GM11168 (cell line): ENCODE data around the gene CPNE4.

ENCODE experiments used
- in situ Hi-C: fragments of 300-500 bp; cut with MboI; formaldehyde crosslinking; loops from one replicate; pipeline ENCODE4 v1.12.0; 2022; ENCODE audit warnings: low sequenced_read_pairs; ENCODE audit not compliant: unreplicated experiment

Gene CPNE4

DNA sequence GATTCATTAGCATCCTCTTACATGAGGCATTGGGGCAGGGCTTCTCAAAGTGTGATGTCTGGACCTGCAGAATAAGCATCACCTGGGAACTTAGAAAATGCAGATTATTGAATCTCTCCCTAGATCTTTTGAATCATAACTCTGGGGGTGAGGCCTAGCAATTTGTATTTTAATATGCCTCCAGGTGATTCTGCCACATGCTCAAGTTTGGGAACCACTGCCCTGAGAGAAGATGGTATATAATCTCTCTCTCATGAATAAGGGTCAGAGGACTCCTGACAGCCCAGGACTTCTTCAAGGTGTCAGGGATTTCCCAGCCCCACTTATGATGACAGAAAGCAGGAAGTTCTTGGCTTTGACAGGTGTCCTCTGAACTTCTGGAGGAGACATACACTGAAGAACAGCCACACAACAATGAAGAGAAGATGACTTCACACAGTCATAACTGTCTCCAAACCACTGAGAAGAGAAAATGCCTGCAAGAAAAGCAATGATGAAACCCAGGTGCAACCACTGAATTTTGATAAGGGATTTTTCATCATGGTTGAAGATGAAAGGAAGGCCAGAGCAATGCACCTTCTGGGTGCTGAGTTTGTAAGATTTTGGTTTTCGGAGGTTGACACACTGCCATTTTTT lies 320.1 kb downstream of the CPNE4 start:
- in situ Hi-C loops: no loop called here

- in situ Hi-C loops: no loop called here
Measured at GRCh38 chr3:131713416-131714123, 321.2 kb downstream of the CPNE4 start.

DNA sequence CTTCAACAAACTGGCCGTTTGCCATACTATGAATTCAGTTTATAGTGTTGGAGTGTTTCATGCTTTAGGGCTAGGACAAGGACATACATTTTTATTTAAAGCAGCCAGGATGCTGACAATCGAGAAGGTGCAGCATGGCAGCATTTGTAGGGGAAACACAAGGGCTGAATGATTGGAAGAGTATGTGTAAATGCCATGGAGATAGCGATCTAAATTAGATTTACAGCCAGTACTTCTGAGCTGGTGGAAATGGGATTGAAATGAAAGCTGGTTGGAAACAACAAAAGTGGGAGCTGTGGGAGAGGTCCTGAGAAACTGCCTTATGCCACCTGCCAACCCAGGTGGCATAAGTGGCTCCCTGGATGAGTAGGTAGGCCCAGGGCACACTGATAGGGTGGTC lies 322.2 kb downstream of the CPNE4 start:
- in situ Hi-C loops: no loop called here

DNA sequence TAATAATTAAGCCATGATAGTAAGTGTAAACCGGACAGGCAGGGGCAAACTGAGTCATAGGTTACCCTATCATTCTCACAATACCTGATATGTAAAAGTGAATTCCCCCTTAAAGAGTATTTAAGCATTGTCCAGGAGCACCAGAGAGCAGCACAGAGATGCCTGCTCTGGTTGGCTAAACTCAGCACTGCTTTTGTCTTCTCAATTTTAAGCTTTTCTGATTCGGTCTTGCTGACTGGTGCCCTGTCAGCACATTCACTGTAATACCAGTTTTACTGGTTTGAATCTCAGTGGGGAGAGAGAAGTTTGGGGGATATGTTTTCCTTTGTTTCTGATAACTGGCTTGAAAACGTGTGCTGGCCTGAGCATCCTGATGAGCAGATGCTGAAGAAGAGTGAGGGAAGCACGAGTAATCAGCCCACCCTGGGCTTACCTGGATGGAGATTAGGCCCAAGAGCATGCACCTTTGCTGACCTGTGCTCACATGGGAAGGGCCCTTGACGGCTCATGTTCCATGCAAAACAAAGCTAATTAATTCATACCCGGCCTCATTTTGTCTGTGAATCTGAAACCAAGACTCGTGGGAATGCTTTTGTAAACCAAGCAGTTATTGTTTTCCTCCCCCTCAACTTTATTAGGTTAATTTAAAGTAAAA lies 323.6 kb downstream of the CPNE4 start:
- in situ Hi-C loops: no loop called here

DNA sequence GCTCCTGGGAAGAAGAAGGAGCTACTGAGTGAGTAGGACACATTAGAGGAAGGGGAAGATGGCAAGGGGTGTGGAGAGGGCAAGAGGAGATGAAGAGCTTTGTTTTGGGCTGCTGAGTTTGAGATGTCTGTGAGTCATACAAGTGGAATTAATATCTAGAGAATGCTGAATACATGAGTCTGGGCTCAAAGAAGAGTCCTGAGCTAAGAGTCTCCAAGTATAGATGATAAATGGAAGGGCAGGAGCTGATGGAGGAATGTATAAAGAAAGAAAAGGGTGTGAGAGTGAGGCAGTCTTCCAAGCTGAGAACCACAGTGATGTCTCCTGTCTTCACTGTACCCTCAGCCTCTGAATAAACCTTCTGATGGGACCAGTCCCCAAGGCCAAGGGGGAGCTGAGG lies 326.6 kb downstream of the CPNE4 start:
- in situ Hi-C loops: no loop called here

DNA sequence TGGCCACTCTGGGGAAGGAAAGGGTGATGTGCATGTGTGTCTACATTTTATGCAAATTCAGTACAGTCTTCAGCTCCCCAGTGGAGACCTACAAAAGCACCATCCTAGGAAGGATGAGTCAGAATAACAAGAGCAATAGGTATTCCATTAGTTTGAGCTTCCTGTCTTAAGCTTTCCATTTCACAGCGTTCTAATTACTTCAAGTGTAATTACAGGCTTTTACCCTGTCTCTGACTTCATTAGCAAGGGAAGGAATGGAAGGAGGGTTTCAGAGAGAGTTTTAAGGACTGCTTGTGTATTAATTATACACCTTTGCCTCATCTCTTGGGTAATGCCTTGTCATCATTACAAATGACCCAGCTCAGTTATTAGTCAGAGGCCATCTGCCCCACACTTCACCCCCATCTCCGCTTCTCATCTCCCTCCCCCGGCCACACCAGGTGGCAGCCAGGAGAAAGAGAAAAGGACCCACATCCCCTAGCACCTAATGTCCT lies 329.2 kb downstream of the CPNE4 start:
- in situ Hi-C loops: no loop called here

DNA sequence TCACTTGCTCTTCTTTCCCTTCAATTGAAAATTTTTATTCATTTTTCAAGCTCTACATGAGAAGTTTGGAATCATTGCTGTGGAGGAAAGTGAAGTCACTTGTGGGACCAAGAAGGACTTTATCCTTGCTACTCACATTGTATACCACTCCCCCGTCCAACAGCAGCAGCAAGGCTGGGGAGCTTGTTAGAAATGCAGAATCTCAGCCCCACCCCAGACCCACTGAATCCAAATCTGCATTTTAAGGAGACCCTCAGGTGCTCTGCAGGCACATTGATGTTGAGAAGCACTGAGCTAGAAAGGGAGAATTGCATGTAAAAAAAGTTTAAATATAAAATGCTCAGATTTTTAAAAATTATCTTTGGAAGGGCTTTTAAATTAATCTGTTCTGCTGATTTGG lies 329.7 kb downstream of the CPNE4 start:
- in situ Hi-C loops: no loop called here

DNA sequence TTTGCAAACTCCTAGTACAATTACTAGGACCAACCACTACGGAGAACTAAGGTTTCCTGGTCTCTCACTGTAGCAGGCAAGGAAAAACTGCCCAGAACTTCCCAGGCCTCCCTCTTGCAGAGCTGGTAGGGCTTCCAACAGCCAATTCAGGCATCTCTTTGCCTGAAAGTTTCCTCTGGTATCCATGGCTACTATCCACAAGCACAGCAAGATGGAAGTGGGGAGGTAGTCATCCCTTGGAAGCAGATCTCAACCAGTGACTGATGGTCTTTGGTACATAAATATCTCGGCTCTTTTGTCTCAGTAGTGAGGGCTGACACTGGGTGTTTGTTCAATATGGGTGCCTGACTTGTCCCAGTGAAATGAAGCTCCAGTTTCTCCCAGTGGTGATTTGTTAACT lies 330.7 kb downstream of the CPNE4 start:
- in situ Hi-C loops: no loop called here

- in situ Hi-C loops: no loop called here
Measured at GRCh38 chr3:131702146-131702545, 332.7 kb downstream of the CPNE4 start.

GRCh38 chr3:131701153-131701770 lies 333.6 kb downstream of the CPNE4 start:
- in situ Hi-C loops: no loop called here

GRCh38 chr3:131699001-131699400 lies 335.8 kb downstream of the CPNE4 start:
- in situ Hi-C loops: no loop called here

- in situ Hi-C loops: no loop called here
Measured at GRCh38 chr3:131694376-131694775, 340.4 kb downstream of the CPNE4 start.

GRCh38 chr3:131692356-131692755 lies 342.5 kb downstream of the CPNE4 start:
- in situ Hi-C loops: no loop called here

- in situ Hi-C loops: no loop called here
Measured at GRCh38 chr3:131690800-131691199, 344.0 kb downstream of the CPNE4 start.

DNA sequence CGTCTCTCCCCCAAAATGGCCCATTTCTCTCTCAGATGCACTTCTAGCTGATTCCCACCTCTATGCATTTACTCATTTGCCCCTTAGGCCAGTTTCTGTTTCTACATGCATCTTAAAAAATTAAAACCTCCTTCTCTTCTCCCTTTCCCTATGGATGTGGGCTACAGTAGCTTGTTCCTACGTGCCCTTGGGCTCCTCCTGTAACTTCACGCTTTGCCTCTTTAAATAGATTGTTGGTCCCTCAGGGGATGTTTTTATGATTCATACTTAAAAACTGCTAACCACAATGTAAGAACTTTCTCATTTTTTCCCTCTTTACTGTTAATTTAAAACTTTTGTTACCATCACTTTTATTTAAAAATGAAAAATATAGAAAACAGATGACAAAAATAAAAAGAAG lies 346.4 kb downstream of the CPNE4 start:
- in situ Hi-C loops: no loop called here

DNA sequence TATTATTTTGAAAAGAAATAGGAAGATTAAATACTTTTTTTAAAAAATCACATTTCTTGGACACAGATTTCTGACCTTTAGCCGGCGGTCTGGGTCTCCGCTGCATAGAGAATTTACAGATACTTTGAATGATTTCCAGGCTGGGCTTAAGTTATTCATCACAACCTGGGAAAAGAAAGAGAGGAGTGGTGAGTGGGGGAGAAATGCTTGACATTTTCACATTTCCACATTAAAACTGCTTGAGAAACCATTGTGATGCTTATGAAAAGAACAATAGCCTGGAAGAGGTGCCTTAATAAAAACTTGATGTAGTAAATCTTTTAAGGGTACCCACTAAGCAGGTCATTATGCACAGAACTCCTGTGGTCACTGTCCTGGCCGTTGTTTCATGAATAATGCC lies 365.2 kb downstream of the CPNE4 start:
- in situ Hi-C loops: no loop called here

DNA sequence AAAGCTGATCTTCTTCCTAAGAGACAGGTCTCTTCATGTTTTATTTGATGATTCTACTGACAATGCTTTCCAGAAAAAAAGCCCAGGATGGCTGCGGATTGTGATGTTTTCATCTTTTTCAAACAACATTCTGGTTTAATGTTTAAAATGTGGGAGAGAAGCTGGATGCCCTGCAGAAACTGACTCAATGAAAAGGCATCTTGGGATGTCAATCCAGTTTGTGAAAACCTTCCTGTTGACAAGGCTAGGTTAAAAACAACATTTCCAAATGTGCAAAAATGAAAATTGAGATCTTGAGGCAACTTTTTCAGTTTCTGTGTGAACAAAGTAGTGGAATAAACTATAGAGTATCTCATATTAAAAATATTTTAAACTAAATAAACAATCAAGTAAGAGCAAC lies 376.0 kb downstream of the CPNE4 start:
- in situ Hi-C loops: no loop called here

DNA sequence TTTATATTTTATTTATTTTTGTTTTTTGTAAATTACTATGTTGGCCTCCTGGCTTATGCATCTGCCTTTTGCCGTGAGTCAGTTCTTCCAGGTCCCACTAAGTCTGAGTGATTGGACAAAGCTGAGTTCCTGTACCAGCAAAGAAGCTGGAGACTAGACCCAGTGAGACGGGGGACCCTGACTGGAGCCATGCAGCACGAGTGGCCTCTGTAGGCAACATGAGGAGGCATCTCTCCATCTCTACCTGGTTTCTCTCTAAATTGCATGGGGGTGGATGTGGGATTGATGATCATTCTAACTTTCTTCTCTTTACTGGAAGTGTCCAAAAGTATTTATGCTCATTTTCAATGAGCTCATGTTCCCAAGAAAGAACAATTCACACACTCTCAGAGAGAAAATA lies 376.7 kb downstream of the CPNE4 start:
- in situ Hi-C loops: no loop called here

GRCh38 chr3:131655070-131655690 lies 379.6 kb downstream of the CPNE4 start:
- in situ Hi-C loops: no loop called here

DNA sequence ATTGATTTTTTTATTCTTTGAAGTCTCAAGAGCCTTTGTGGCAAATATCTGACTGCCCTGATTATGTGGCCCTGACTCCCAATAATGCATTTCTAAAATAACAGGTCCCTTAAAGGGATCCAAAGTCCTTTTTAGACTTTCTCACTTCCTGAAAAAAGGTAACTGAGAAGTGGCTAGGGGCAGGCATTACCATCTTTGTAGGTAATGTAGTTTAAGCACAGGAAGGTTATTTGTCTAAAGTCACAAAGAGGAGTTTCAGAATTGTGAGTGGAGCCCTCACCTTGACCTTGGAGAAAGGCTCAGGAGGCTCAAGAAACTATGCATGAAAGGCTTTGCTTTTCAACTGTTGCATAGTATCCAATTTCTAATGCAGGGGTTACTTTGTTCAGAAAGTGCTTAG lies 389.2 kb downstream of the CPNE4 start:
- in situ Hi-C loops: no loop called here
